ENCODE data around the gene FRMD4B. TPM values are rescaled to one million over a fixed set of nuclear protein-coding genes. Genes with fewer than 3 reads are reported as not detected.

FRMD4B gene
- total and polyA plus RNA-seq, 2 donors (not counting 3 experiments of a cell fraction or from before 2014, with no cell fraction given) = 66.4 to 89.7 TPM

GRCh38 chr3:69290006-69290405 lies 95.9 kb downstream of the FRMD4B start:
- FAIRE-seq = no peak
- Histone ChIP-seq H3K79me2 (ENCODE audit: control insufficient read depth, insufficient read depth, low read length) (no peaks in the 10 kb centered on the region), H3K27me3 (ENCODE audit: control insufficient read depth in 2 of 2, insufficient read depth in 2 of 2, low read length in 2 of 2) (no peaks in the 10 kb centered on the region), H3K4me3 (replicated peaks in 1 of 3; ENCODE audit: insufficient read depth in 1 of 3, low read depth in 1 of 3, low read length in 3 of 3) (no peak overlapping the region), H3K9me1 (replicated peaks; ENCODE audit: control insufficient read depth, extremely low read depth, insufficient read depth, low read length) (no peaks in the 10 kb centered on the region), H4K20me1 (replicated peaks; ENCODE audit: control insufficient read depth, extremely low read depth, insufficient read depth, low read length) (no peaks in the 10 kb centered on the region), H3K36me3 (ENCODE audit: control insufficient read depth in 2 of 2, extremely low read depth in 1 of 2, insufficient read depth in 2 of 2, low read length in 2 of 2) (peaks cover 0 to 9% of the 10 kb centered on the region in 2 experiments), H3K4me2 (ENCODE audit: insufficient read depth, low read length) (no peak overlapping the region), H3K9ac (replicated peaks; ENCODE audit: extremely low read depth, insufficient read depth, low read length) (no peak overlapping the region), H2AFZ (ENCODE audit: low read depth, low read length) (no peak overlapping the region), H3K4me1 (ENCODE audit: control insufficient read depth, extremely low read depth, insufficient read depth, low read length) (peaks cover 32% of the 10 kb centered on the region), H3K9me3 (replicated peaks; ENCODE audit: control insufficient read depth, insufficient read depth, low read length) (no peaks in the 10 kb centered on the region), H3K27ac (ENCODE audit: insufficient read depth, low read depth, low read length) (peak overlapping the region; percentile 56)
- intact Hi-C loops (cut with micrococcal nuclease) (no loop called here), dilution Hi-C loops (cut with MboI; ENCODE audit: extremely low pct_ligation_motif_present, low sequenced_read_pairs) (no loop called here)
- ChIA-PET POLR2A (no interaction called here), CTCF (interaction anchor here (1.5 to 3.6 kb wide), 6 partner anchors 9 to 132 kb away, joined by 5 to 39 read pairs (median 12); no protein-coding TSS in a partner anchor)
- BruUV-seq (replicated peaks) = no TSS peak
- DNase-seq (ENCODE audit: low read depth, low spot score) = peak; percentile 46
- peak; percentile 33 for TF ChIP-seq FOS (IDR thresholded peaks at IDR 0.05; ENCODE audit: borderline replicate concordance, insufficient read depth, low read length)
- TF ChIP-seq JUN (IDR thresholded peaks at IDR 0.05; ENCODE audit: borderline replicate concordance, insufficient read depth, insufficient read length, low read depth) = no peak

- peak; percentile 33 for FAIRE-seq
- no peak overlapping the region for H2AFZ ChIP-seq (ENCODE audit: low read depth, low read length)
- CTCF ChIA-PET = interaction anchor here (0.8 to 3.6 kb wide), 23 partner anchors 10 to 167 kb away, joined by 3 to 39 read pairs (median 5); no protein-coding TSS in a partner anchor
- no peak overlapping the region for H3K9ac ChIP-seq (replicated peaks; ENCODE audit: extremely low read depth, insufficient read depth, low read length)
- POLR2A ChIA-PET = interaction anchor here (0.6 to 0.7 kb wide), 2 partner anchors 9 to 105 kb away, joined by 4 to 13 read pairs; no protein-coding TSS in a partner anchor
- H3K4me1 ChIP-seq (ENCODE audit: control insufficient read depth, extremely low read depth, insufficient read depth, low read length) = peaks cover 32% of the 10 kb centered on the region
- no peak overlapping the region for H3K4me3 ChIP-seq (replicated peaks in 1 of 3; ENCODE audit: insufficient read depth in 1 of 3, low read depth in 1 of 3, low read length in 3 of 3)
- intact Hi-C loops (cut with micrococcal nuclease) = loop anchor here (5.0 kb wide), 1 partner anchor 126 kb away; no protein-coding TSS in a partner anchor
- peak; percentile 21 for DNase-seq (ENCODE audit: low read depth, low spot score)
- no peaks in the 10 kb centered on the region for H3K9me3 ChIP-seq (replicated peaks; ENCODE audit: control insufficient read depth, insufficient read depth, low read length)
- H3K4me2 ChIP-seq (ENCODE audit: insufficient read depth, low read length) = peak overlapping the region; percentile 73
- H4K20me1 ChIP-seq (replicated peaks; ENCODE audit: control insufficient read depth, extremely low read depth, insufficient read depth, low read length) = no peaks in the 10 kb centered on the region
- dilution Hi-C loops (cut with MboI; ENCODE audit: extremely low pct_ligation_motif_present, low sequenced_read_pairs) = no loop called here
- no peaks in the 10 kb centered on the region for H3K9me1 ChIP-seq (replicated peaks; ENCODE audit: control insufficient read depth, extremely low read depth, insufficient read depth, low read length)
- peak overlapping the region; percentile 56 for H3K27ac ChIP-seq (ENCODE audit: insufficient read depth, low read depth, low read length)
- no peaks in the 10 kb centered on the region for H3K79me2 ChIP-seq (ENCODE audit: control insufficient read depth, insufficient read depth, low read length)
- peaks cover 0 to 7% of the 10 kb centered on the region in 2 experiments for H3K36me3 ChIP-seq (ENCODE audit: control insufficient read depth in 2 of 2, extremely low read depth in 1 of 2, insufficient read depth in 2 of 2, low read length in 2 of 2)
- H3K27me3 ChIP-seq (ENCODE audit: control insufficient read depth in 2 of 2, insufficient read depth in 2 of 2, low read length in 2 of 2) = no peaks in the 10 kb centered on the region
- BruUV-seq (replicated peaks) = no TSS peak
- TF ChIP-seq GATA2 (IDR thresholded peaks at IDR 0.05; ENCODE audit: insufficient read depth, insufficient read length, low read depth, low read length) = no peak
- TF ChIP-seq FOS (IDR thresholded peaks at IDR 0.05; ENCODE audit: borderline replicate concordance, insufficient read depth, low read length) = no peak
- no peak for TF ChIP-seq MYC (IDR thresholded peaks at IDR 0.05; ENCODE audit: low read depth, low read length)
- TF ChIP-seq POLR2AphosphoS5 (IDR thresholded peaks at IDR 0.05; ENCODE audit: insufficient read depth, low read depth, low read length) = no peak
- TF ChIP-seq POLR2A (IDR thresholded peaks at IDR 0.05; ENCODE audit: low read depth, low read length) = no peak
- no peak for TF ChIP-seq JUN (IDR thresholded peaks at IDR 0.05; ENCODE audit: borderline replicate concordance, insufficient read depth, insufficient read length, low read depth)
- TF ChIP-seq, protein P1, sequence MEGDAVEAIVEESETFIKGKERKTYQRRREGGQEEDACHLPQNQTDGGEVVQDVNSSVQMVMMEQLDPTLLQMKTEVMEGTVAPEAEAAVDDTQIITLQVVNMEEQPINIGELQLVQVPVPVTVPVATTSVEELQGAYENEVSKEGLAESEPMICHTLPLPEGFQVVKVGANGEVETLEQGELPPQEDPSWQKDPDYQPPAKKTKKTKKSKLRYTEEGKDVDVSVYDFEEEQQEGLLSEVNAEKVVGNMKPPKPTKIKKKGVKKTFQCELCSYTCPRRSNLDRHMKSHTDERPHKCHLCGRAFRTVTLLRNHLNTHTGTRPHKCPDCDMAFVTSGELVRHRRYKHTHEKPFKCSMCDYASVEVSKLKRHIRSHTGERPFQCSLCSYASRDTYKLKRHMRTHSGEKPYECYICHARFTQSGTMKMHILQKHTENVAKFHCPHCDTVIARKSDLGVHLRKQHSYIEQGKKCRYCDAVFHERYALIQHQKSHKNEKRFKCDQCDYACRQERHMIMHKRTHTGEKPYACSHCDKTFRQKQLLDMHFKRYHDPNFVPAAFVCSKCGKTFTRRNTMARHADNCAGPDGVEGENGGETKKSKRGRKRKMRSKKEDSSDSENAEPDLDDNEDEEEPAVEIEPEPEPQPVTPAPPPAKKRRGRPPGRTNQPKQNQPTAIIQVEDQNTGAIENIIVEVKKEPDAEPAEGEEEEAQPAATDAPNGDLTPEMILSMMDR (IDR thresholded peaks at IDR 0.05; ENCODE audit: extremely low read depth in 1 of 2, insufficient read depth in 1 of 2, low read depth in 1 of 2, low read length in 2 of 2) = no peak
- TF ChIP-seq MAX (IDR thresholded peaks at IDR 0.05; ENCODE audit: insufficient read depth, insufficient read length) = no peak
- no peak for TF ChIP-seq EZH2 (IDR thresholded peaks at IDR 0.05; ENCODE audit: borderline replicate concordance, low read depth, low read length, severe bottlenecking)
Measured at GRCh38 chr3:69288161-69288895, 97.6 kb downstream of the FRMD4B start.

All from endothelial cell of umbilical vein (primary cell).